Small intestine (tissue), 7 donors: ENCODE measurements around the gene EFNA4. TPM values are rescaled to one million over a fixed set of nuclear protein-coding genes. Genes with fewer than 3 reads are reported as not detected.

Experiments
- DNase-seq, 2 donors: peaks; one replicate each; pipeline versions ENCODE4 v3.0.0 to v3.0.0-alpha.2; 2013
- FAIRE-seq: peaks from 2 replicates; lab custom pipeline; 2012; peaks lifted over from hg19 to GRCh38; lab: Jason Lieb, UNC
- H3K27ac ChIP-seq, 3 donors: one replicate each; pipeline ENCODE4 v1.5.1; 2013; ENCODE audit warnings: low read length in 2 of 3, mild to moderate bottlenecking in 2 of 3, control low read depth in 1 of 3, inconsistent platforms in 1 of 3, low read depth in 1 of 3, moderate library complexity in 1 of 3
- H3K27me3 ChIP-seq, 3 donors: one replicate each; pipeline ENCODE4 v1.6.1; 2013; ENCODE audit warnings: low read length in 3 of 3, inconsistent platforms in 1 of 3; ENCODE audit not compliant: control insufficient read depth in 3 of 3, insufficient read depth in 3 of 3
- H3K36me3 ChIP-seq, 3 donors: one replicate each; pipeline ENCODE4 v1.6.1; 2013; ENCODE audit warnings: low read length in 3 of 3, inconsistent platforms in 1 of 3, low read depth in 1 of 3, mild to moderate bottlenecking in 1 of 3, moderate library complexity in 1 of 3; ENCODE audit not compliant: control insufficient read depth in 3 of 3, insufficient read depth in 2 of 3
- H3K4me1 ChIP-seq, 3 donors: one replicate each; pipeline ENCODE4 v1.6.1; 2013; ENCODE audit warnings: low read length in 2 of 3, inconsistent platforms in 1 of 3, low read depth in 1 of 3, mild to moderate bottlenecking in 1 of 3, moderate library complexity in 1 of 3; ENCODE audit not compliant: control insufficient read depth in 3 of 3, insufficient read depth in 2 of 3
- H3K4me3 ChIP-seq, 3 donors: one replicate each; pipeline ENCODE4 v1.5.1; 2013; ENCODE audit warnings: low read length in 3 of 3, control low read depth in 1 of 3, inconsistent platforms in 1 of 3, low read depth in 1 of 3, mild to moderate bottlenecking in 1 of 3, moderate library complexity in 1 of 3
- H3K9me3 ChIP-seq, 2 donors: one replicate each; pipeline ENCODE4 v1.6.1; 2013; ENCODE audit warnings: low read depth in 1 of 2, low read length in 1 of 2; ENCODE audit not compliant: control insufficient read depth in 2 of 2, insufficient read depth in 1 of 2
- WGBS, 3 donors: extraction: QIAGEN DNeasy Blood & Tissue Kit; methylation state at CpG; one replicate each; pipeline ENCODE4 v1.1.7; 2013; 5-methylcytosine and 5-hydroxymethylcytosine counted together
- polyA plus RNA-seq, 4 donors: library from polyadenylated mRNA; stranded (reverse) in 3 of 4; unstranded in 1 of 4; fragments of 200-250 nt in 3 of 4; fragments of 120-200 nt in 1 of 4; gene quantifications; one replicate each; pipeline versions ENCODE4 v1.2.1 to v1.2.3, GENCODE V29; 2013
- donor health status: healthy with polysubstance abuse.
- donor health status: control.
- donor health status: control.
- donor health status: Bipolar disorder and iron deficiency.
- donor health status: healthy.

EFNA4 gene
- polyA plus RNA-seq, 4 donors: 16.8 to 41.3 (median 17.4) TPM

DNA sequence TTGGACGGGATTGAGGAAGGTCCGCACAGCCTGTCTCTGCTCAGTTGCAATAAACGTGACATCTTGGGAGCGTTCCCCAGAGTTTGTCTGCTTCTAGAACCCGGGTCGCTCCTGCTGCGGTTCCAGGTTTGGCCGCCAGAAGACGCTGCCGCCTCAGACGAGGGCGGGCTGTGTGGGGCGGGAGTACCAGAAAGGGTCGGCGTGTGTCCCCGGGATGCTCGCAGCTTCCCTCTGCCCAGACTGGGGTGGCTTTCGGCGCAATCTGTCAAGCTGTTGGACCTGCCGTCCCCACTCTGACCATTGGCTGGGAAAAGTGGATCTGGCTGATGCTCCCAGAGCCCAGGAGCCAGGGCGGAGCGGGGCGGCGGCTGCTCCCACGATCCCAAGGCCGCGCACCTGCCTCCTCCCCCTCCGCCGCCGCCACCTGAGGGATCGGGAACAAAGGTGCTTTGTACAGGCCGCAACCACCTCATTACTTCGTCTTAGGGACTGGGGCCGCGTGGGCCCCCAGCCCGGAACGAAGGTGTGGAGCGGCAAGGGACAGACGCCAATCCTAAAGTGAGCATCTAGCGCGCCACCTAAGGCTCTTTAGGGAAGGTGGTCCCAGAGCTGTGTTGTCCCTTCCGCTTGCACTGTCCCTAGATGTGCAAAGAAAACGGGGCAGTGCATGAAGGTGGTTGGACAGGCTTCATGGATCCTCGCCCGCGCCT lies 683 bp upstream of the EFNA4 start:
- Histone ChIP-seq H3K27ac (peak overlapping the region; percentile 49 to 96 (median 77)), H3K36me3 (peaks cover 0 to 48% (median 2%) of the 10 kb centered on the region in 3 donors), H3K9me3 (no peaks in the 10 kb centered on the region), H3K4me1 (peaks cover 6 to 56% (median 7%) of the 10 kb centered on the region in 3 donors), H3K4me3 (peak overlapping the region in 2 of 3 donors; percentile 78 to 88), H3K27me3 (peaks cover 0 to 4% (median 0%) of the 10 kb centered on the region in 3 donors)
- FAIRE-seq (no peak), DNase-seq (peak; percentile 79 to 89)
- 4 to 7% (median 6%) methylated on average over 40 to 46 of the region's 46 CpGs for WGBS, 3 donors

DNA sequence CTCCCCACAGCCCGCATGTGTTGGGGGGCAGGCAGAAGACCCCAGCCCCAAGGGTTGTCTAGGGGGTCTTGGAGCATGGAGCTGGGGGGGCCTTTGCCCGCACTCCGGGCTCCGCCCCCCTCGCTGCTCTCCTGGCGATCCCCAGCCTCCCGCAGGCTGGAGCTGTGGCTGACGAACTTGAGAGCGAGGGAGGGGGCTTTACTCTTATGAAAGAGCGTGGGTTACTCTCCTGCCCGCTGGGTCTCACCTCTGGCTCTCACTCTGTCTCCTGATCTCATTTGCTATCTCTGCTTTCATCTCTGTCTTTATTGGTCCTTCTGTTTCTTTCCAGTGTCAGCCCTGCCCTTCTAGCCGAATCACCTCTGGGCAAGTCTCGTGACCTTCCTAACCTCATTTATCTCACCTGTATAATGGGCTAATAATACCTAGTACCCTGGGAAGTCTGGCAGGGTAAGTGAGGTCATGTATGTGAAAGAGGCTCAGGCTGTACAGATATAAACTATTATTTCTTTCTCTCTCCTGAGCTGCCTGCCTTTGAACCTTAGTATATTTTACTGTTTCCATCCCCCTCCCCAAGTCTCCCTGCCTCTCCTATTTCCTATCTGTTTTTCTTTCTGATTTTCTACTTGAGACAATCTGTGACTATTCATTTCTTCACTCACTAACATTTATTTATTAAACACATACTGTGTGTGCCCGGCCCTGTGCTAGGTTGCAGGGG lies 731 bp downstream of the EFNA4 start:
- WGBS, 3 donors: 3 to 8% (median 4%) methylated on average over 9 to 14 of the region's 14 CpGs
- no peak for FAIRE-seq

DNA sequence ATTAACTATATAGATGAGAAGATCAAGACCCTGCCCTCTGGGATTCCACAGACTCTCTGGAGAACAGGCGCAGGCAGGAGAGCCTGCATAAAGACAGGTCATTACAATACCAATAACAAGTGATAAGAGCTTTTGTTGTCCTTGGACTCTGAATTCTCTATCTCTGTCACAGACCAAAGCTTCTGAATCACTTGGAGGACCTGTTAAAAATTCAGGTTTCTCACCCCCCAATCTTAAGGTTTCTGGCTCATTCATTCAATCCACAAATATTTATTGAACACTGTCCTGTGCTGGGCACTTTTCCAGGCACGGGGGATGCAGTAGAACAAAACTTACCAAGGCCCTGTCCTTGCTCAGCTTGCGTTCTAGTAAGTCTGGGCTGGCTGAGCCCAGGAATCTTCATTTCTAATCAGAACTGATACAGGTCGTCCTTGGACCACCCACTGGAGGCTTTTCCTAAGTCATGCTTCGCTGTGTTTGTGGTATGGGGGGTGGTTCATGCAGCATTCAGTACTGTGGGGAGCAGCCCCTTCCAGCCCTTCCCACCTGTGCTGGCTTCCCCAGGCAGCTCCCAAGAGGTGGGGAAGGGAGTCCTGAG lies 1.4 kb downstream of the EFNA4 start:
- H3K4me1 ChIP-seq: peaks cover 6 to 76% (median 7%) of the 10 kb centered on the region in 3 donors
- WGBS, 3 donors: 43 to 63% (median 55%) methylated on average over 5 of the region's 5 CpGs
- FAIRE-seq: no peak
- no peaks in the 10 kb centered on the region for H3K9me3 ChIP-seq
- H3K36me3 ChIP-seq: peaks cover 0 to 57% (median 0%) of the 10 kb centered on the region in 3 donors
- peaks cover 0 to 4% (median 0%) of the 10 kb centered on the region in 3 donors for H3K27me3 ChIP-seq
- DNase-seq: peak; percentile 55 to 58
- peak overlapping the region in 2 of 3 donors; percentile 78 to 88 for H3K4me3 ChIP-seq
- peak overlapping the region in 1 of 3 donors; percentile 96 for H3K27ac ChIP-seq

More for the DNA sequence above, 731 bp downstream of the EFNA4 start:
- H3K4me3 ChIP-seq: peak overlapping the region; percentile 78 to 88 (median 84)
- peak overlapping the region in 2 of 3 donors; percentile 45 to 96 for H3K27ac ChIP-seq
- peaks cover 6 to 69% (median 7%) of the 10 kb centered on the region in 3 donors for H3K4me1 ChIP-seq
- peak; percentile 29 to 69 for DNase-seq
- peaks cover 0 to 4% (median 0%) of the 10 kb centered on the region in 3 donors for H3K27me3 ChIP-seq
- H3K9me3 ChIP-seq: no peaks in the 10 kb centered on the region
- peaks cover 0 to 51% (median 0%) of the 10 kb centered on the region in 3 donors for H3K36me3 ChIP-seq

DNA sequence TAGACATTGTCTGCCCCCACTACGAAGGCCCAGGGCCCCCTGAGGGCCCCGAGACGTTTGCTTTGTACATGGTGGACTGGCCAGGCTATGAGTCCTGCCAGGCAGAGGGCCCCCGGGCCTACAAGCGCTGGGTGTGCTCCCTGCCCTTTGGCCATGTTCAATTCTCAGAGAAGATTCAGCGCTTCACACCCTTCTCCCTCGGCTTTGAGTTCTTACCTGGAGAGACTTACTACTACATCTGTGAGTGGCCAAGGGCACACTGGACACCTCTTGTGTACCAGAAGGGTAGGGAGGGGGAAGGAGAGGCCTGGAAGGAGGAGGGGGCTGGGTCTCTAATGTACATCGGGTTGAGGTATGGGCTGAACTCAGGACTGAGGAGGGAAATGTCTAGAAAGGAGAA lies 3.2 kb downstream of the EFNA4 start:
- Histone ChIP-seq H3K4me3 (no peak overlapping the region), H3K27ac (peak overlapping the region in 1 of 3 donors; percentile 41), H3K36me3 (peaks cover 0 to 46% (median 0%) of the 10 kb centered on the region in 3 donors), H3K4me1 (peaks cover 6 to 84% (median 7%) of the 10 kb centered on the region in 3 donors), H3K9me3 (no peaks in the 10 kb centered on the region), H3K27me3 (peaks cover 0 to 6% (median 0%) of the 10 kb centered on the region in 3 donors)
- FAIRE-seq (no peak), DNase-seq (peak; percentile 23 to 52)
- WGBS, 3 donors: 44 to 67% (median 51%) methylated on average over 8 of the region's 8 CpGs

DNA sequence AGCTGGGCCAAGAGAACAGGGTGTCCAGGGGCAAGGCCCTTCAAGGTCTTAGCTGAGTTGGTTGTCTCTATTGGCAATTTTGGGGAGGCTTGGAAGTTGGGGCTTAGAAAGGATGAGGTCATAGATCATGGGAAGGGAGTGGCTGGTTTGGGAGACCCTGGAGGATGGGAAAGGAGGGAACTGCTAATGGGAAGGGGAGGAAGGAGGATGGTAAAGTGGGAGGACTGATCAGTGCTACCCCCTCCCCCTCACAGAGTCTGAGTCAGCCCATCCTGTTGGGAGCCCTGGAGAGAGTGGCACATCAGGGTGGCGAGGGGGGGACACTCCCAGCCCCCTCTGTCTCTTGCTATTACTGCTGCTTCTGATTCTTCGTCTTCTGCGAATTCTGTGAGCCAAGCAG lies 5.1 kb downstream of the EFNA4 start:
- peaks cover 0 to 13% (median 0%) of the 10 kb centered on the region in 3 donors for H3K27me3 ChIP-seq
- no peak for FAIRE-seq
- H3K27ac ChIP-seq: no peak overlapping the region
- no peak for DNase-seq
- no peak overlapping the region for H3K4me3 ChIP-seq
- no peaks in the 10 kb centered on the region for H3K9me3 ChIP-seq
- WGBS, 3 donors: 89 to 94% (median 94%) methylated on average over 2 to 3 of the region's 3 CpGs
- peaks cover 0 to 46% (median 0%) of the 10 kb centered on the region in 3 donors for H3K36me3 ChIP-seq
- peaks cover 0 to 70% (median 3%) of the 10 kb centered on the region in 3 donors for H3K4me1 ChIP-seq

DNA sequence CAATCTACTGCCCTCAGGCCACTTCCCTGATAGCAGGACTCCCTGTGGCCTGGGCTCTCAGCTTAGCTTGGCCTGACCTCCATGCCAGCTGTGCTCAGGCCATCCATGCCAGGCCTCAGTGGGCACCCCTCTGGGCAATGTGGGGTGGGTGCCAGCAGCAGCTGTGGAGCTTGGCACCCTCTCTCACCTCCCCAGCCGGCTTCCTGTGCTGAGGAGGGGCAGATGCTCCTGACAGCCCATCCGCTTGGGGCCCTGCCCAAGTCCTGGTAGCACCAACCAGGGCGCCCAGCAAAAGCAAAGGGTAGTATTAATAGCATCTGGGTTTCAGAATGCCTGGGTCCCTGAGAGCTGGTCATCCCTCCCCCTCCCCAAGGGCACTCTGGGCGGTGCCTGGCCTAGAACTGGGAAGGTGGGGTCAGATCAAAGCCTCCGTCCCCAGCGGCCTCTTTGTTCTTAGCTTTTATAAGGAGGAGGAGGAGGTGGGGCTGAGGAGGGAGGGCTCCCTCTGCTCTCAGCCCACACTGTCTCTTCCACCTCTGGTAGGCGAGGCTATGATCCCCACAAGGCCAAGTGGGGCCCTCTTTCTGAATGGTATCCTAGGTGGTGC lies 6.1 kb downstream of the EFNA4 start:
- Histone ChIP-seq H3K27me3 (peaks cover 0 to 15% (median 0%) of the 10 kb centered on the region in 3 donors), H3K4me1 (peaks cover 0 to 64% (median 3%) of the 10 kb centered on the region in 3 donors), H3K27ac (peak overlapping the region in 2 of 3 donors; percentile 8 to 83), H3K9me3 (no peaks in the 10 kb centered on the region), H3K4me3 (no peak overlapping the region), H3K36me3 (peaks cover 0 to 46% (median 0%) of the 10 kb centered on the region in 3 donors)
- 29 to 61% (median 48%) methylated on average over 7 of the region's 7 CpGs for WGBS, 3 donors
- FAIRE-seq (no peak), DNase-seq (peak in 1 of 2 donors; percentile 43)

DNA sequence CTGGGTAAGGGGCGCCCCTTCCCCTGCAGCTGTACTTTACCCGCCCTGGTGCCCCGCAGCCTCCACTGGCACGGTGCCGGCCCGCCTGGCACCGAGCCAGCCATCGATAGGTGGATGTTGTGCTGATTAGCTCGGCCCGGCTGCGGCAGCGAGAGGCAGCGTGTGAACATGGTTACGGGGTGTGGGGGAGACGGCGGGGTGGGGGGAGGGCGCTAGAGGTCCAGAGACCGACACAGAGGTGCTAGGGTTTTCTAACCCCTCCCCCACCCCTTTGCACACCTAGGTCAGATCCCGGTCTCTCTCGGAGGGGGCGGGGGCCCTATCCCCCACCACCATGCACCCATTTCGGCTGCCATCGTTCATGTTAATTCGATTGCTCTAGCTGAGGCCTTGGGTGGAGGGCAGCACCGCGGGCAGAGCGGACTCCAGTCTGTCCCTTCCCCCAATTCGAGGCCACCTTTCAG lies 6.7 kb downstream of the EFNA4 start:
- no peak for FAIRE-seq
- 16 to 36% (median 21%) methylated on average over 26 to 28 of the region's 28 CpGs for WGBS, 3 donors
- Histone ChIP-seq H3K27ac (peak overlapping the region in 2 of 3 donors; percentile 8 to 83), H3K9me3 (no peaks in the 10 kb centered on the region), H3K4me3 (peak overlapping the region in 1 of 3 donors; percentile 41), H3K27me3 (peaks cover 0 to 15% (median 0%) of the 10 kb centered on the region in 3 donors), H3K4me1 (peaks cover 0 to 60% (median 0%) of the 10 kb centered on the region in 3 donors), H3K36me3 (peaks cover 0 to 43% (median 0%) of the 10 kb centered on the region in 3 donors)
- peak; percentile 50 to 89 for DNase-seq
